Caki2 (cell line): ENCODE data around the gene ARAF. TPM values are rescaled to one million over a fixed set of nuclear protein-coding genes. Genes with fewer than 3 reads are reported as not detected.

Experiments
- DNase-seq: peaks from one replicate; pipeline ENCODE4 v3.0.0-alpha.2; 2015; ENCODE audit warnings: low read depth
- in situ Hi-C: cut with HindIII; loops from 2 replicates; pipeline ENCODE4 v1.10.0; 2016; ENCODE audit warnings: low sequenced_read_pairs, low pct_unique_long_range_greater_than_20kb, mixed read lengths
- total RNA-seq: library from RNA; depleted of rRNA; stranded (reverse); fragments of >200 nt; shearing (Covaris generic); gene quantifications from 2 replicates; pipeline ENCODE4 v1.2.3, GENCODE V29; 2014; ENCODE audit warnings: low replicate concordance; rRNA removed

Gene ARAF
- total RNA-seq, 1 experiment from 2014 or later: 16.4 TPM

DNA sequence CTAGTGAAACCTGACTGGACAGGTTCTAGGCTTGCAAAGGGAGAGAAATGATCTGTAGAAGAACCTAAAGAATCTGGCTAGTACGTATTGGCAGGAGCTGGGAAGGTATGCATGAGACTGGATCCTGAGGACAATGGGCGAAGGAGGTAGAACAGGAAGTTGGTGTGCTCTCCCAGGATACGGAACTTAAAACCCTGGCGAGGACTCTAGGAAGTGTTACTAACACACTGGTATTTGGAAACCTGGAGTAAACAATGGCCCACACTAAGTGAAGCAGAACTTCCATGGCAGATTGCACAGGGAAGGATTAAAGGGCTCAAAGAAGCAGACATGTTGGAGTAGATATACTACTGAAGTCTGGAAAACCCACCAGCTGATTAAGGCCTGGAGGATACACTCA, 49.5 kb downstream of the ARAF start:
- DNase-seq: no peak
- in situ Hi-C loops: no loop called here

DNA sequence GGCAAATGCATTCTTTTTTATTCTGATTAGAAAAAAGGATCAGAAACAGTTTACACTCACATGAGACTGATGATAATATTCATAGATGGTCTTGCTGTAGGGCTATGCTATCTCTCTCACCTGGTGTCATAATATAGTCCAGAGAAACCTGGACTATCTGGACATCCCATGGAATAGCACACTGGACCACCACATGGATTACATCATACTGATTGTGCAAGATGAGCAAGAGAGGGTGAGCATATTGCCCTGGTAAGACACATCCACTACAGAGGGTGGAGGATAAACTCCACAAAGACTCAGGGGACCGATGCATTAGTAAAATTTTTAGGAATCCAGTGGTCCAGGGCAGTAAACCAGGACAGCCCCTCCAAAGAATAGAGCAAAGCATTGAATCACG, 50.5 kb downstream of the ARAF start:
- no peak for DNase-seq
- in situ Hi-C loops: no loop called here

DNA sequence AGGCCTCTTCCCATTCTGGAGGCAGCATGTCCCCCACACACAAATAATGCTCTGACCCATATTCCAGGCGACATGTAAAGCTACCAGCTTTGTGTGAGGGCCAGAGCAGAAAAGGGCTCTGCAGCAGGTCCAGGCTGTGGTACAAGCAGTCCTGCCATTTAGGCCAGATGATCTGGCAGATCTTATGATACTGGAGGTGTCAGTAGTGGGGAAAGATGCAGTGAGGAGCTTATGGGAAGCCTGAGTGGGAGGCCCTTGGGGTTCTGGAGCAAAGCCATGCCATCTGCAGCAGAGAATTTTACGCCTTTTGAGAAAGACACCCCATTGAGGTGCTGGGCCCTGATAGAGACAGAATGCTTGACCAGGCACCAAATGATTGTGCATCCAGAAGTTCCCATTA, 50.9 kb downstream of the ARAF start:
- no peak for DNase-seq
- in situ Hi-C loops: no loop called here

DNA sequence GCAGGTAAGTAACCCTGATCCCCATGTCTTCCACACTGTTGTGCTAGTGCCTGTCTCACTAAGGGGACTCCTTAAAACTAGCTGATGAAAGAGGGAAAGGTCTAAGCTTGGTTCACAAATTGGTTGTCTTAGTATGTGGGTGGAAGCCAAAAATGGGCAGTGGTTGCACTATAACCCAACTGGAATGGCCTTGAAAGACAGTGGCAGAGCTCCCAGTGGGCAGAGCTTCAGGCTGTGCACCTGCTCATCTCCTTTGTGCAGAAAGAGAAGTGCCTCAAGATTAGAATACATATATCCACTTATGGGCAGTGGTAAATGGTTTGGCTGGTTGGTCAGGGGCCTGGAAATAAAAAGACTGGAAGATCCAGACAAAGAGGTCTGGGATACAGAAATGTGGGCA, 51.4 kb downstream of the ARAF start:
- no peak for DNase-seq
- in situ Hi-C loops: no loop called here

DNA sequence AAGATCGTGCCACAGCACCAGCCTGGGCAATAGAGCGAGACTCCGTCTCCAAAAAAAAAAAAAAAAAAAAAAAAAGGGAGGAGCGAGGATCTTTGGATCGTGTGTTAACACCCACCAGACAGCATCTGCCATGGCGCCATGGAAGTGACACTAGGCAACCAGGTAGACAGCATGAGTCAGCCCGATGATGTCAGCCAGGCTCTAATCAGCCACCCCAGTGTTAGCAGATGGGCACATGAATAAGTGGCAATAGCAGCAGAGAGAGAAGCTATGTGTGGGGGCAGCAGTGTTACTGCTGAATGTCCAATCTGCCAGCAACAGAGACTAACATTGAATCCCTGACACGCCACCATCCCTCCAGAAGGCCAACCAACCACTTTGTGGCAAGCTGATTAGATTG, 52.1 kb downstream of the ARAF start:
- in situ Hi-C loops: no loop called here
- no peak for DNase-seq

DNA sequence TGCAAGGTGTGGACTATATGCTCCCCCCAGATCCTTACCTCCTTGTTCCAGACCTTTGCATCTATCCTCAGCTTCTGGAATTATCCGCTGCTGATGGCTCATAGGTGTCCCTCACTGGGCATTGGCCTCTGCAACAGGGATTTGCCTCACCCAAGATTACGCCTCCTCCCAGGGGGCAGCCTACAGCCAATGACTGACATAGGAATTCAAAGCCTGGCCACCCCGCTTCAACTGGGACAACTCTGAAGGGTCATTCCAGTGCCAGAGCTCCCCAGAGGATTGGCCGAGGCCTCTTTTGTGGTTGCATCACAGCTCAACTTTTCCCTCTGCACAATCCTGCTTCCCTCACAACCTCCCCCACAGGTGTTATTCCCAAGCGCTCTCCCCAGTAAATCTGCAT, 53.6 kb downstream of the ARAF start:
- no peak for DNase-seq
- in situ Hi-C loops: no loop called here

DNA sequence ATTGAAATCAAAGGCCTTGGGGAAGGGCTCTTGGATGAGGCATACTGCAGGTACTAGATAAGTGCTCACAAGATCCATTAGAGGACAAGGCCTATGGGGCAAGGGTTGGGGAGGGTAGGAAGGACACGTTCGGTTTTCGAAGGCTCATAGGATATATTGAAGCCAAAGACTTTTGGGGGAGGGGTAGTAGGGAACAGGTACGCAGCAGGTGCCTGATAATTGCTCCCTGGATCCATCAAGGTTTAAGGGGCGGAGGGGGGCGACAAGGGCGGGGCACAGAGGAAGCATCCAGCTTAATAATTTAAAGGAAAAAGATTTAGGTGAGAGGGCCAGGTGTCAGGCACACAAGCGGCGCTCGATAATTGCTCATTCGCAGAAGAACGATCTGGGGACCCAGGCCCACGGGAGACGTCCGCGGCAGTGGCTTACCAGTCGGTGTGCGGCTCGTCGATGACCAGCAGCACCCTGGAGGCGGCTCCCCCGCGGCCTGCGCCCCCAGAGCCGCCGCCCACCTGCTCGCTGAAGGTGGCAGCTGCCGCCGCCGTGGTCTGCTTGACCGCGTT, 58.0 kb downstream of the ARAF start:
- no peak for DNase-seq
- in situ Hi-C loops: no loop called here

DNA sequence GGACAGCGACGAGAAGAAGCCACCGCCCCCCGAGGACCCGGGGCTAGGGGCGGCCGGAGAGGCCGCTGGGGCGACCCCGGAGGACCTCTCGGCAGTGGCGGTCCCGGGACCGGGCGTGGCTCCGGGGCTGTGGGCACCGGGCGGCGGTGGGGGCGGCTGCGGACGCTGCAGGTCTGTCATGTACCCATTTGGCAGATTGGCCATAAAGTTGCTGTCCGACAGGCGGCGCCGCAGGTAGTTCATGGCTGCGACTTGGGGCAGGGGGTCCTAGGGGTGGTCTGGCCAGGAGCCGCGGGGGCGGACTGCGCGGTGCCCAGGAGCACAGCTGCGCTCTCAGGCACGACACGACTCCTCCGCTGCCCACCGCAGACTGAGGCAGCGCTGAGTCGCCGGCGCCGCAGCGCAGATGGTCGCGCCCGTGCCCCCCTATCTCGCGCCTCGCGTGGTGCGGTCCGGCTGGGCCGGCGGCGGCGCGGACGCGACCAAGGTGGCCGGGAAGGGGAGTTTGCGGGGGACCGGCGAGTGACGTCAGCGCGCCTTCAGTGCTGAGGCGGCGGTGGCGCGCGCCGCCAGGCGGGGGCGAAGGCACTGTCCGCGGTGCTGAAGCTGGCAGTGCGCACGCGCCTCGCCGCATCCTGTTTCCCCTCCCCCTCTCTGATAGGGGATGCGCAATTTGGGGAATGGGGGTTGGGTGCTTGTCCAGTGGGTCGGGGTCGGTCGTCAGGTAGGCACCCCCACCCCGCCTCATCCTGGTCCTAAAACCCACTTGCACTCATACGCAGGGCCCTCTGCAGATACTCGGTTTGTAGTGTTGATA, 58.7 kb downstream of the ARAF start, which contains the start of gene SYN1:
Gene SYN1, minus strand, starts transcription at position 372 of the 817 bp plus-strand sequence. Its CDS starts 129 bp downstream, at position 243.
- peak; percentile 72 for DNase-seq
- in situ Hi-C loops: no loop called here

DNA sequence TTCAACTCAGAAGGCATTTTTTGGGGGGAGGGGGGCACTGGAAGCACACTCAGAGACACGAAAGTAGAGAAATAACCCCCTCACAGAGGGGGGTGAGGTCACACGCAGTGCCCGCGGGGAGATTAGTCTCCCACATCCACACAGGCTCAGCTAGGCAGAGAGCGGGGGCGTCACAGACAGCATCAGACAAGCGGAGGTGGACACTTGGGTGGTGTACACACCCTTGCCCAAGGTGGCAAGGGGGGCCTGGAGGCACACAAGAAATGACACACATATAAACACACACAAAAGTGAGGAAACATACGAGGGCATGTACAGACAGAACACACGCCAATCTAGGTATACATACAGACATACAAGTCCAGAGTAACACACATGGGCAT, 59.3 kb downstream of the ARAF start:
- no peak for DNase-seq
- in situ Hi-C loops: no loop called here

Other genes starting within 250 kb of the ARAF start
- not detected in 2 replicates for gene ZNF157, start 190.6 kb upstream of the ARAF start, total RNA-seq
- gene ZNF41, start 78.0 kb upstream of the ARAF start, total RNA-seq: 4.0 and 7.9 TPM in 2 replicates
- 62.4 and 101 TPM in 2 replicates for gene TIMP1, start 21.2 kb downstream of the ARAF start, total RNA-seq
- not detected in 2 replicates for gene SYN1, start 58.7 kb downstream of the ARAF start, total RNA-seq
- gene CFP, start 68.7 kb downstream of the ARAF start, total RNA-seq: not detected in 2 replicates
- gene ELK1, start 89.4 kb downstream of the ARAF start, total RNA-seq: 28.1 and 28.9 TPM in 2 replicates
- gene UXT, start 98.0 kb downstream of the ARAF start, total RNA-seq: 97.3 and 210 TPM in 2 replicates